Activated T-helper 1 cell treated with anti-CD3 and anti-CD28 coated beads, Interleukin-2, amount 50 U/mL, for 16 hours (primary cell): ENCODE data around the gene APP.

Source experiments
- DNase-seq, 2 donors: peaks; one replicate each; pipeline ENCODE4 v3.0.0-alpha.2; 2020; ENCODE audit warnings: low read depth in 1 of 2, low spot score in 1 of 2

The APP gene

DNA sequence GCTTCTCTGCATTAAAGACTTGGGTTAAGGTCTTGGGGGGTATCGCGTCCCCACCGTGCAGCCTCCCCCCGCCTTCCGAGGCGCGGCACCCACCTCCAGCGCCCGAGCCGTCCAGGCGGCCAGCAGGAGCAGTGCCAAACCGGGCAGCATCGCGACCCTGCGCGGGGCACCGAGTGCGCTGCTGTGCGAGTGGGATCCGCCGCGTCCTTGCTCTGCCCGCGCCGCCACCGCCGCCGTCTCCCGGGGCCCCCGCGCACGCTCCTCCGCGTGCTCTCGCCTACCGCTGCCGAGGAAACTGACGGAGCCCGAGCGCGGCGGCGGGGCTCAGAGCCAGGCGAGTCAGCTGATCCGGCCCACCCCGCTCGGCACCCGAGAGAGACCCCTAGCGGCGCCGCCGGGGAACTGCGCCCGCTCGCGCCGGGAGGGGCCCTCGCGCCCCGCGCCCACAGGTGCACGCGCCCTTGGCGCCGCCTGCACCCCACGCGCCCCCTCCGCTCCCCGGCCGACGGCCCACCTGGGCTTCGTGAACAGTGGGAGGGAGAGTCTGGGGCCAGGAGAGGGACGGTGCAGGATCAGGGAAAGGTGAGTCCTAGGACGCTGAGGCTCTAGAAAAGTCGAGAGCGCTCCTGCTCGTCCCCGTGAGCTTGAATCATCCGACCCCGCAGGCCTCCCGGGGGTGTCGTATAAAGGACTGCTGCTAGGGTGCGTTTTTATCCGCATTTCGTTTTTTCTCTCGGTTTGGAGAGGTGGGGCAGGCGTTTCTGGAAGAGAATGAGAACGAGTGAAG lies at the start of gene APP:
TSS of gene APP (minus strand) at position 300 of the 787 bp plus-strand sequence. CDS start at position 150, 150 bp downstream.
- peak; percentile 75 to 83 for DNase-seq

DNA sequence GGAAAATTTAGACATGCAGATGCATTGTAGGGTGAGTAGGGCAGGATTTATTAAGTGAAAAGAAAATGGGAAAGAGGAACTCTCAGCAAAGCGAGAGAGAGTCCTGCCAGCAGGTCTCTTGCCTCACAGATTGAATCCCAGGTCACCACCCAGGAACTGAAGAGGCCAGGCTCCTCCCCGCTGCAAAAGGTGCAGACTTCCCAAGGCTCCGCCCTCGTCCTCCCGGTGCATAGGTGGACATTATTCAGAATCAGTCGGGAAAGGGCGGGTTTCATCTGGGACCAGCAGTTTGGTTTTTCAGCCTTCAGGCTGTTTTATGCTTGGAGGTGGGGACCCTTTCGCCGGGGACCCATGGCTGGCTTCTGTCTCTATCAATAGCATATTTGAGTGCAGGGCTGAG lies 41.6 kb upstream of the APP start:
- no peak for DNase-seq

DNA sequence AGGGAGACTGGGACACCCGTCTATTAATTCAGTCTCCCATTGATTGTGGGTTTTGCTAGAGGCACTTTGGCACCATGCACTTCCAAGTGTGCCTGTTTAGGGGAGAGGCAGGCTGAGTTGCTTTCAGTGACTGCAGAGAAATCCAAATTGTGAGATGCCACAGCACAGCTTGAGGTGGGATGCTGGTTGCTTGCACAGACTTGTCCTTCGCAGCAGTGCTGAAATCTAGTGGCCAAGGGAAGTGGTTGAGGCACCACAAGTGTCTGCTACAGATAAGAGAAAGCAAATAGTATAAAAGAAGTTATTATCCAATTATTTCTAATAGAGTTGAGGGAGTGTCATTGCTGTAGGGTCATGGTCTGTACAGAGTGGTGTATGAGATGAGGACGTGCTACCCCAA lies 40.0 kb upstream of the APP start:
- no peak for DNase-seq

DNA sequence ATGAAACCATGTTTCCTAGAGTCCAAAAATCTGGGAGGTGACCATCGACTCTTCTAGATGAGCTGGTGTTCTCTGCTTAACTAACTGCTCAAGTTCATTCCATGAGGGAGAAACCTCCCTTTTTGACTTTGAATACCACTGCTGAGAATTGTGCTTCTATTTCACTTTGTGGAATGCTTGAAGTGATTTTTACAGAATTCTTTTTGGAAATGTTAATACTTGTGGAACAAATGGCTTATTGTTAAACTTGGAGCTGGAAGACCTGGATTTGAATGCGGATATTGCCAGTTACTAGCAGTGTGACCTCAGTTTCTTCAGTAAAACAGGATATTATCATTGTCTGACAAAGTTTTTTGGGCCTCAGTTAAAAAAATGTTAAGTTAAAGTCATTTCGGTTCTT lies 36.5 kb upstream of the APP start:
- no peak for DNase-seq

- no peak for DNase-seq
Observed at GRCh38 chr21:26199456-26199855, 28.9 kb upstream of the APP start.

DNA sequence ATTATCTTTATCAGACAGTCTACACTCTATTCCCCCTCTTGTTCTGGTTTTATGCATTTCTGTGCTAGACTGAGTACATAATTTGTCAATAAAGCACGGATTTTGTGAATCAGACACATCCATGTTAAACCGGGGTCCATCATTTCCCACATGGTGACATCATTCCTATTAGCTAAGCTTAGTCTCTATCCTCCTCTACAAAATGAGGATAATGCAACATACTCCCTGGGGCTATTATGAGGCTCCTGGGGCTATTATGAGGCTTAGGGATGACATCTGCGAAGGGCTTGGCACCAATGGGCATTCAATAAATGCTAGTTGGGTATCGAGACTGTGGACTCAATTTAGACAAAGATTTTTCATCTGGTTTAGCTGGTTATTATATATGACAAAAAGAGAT lies 25.1 kb upstream of the APP start:
- no peak for DNase-seq

DNA sequence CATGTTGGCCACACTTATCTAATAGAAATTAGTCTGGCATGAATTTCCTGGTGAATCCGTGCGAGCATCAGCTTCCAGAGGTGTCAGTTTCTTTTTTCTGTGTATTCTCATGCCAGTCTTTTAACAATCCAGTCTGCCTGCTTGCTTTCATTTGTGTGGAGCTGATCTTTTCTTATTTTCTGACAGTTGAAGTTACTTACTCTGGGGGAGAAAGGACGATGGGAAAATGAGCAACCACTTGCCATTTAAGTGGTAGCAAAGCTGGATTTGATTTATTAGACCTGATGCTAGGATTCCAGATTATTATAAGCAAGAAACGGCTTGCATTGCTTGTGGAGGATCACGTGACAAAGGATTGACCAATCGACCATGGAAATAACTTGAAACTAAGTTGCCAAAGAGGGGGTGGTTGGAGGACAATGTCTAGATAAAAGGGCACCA lies 24.3 kb upstream of the APP start:
- DNase-seq: no peak

DNA sequence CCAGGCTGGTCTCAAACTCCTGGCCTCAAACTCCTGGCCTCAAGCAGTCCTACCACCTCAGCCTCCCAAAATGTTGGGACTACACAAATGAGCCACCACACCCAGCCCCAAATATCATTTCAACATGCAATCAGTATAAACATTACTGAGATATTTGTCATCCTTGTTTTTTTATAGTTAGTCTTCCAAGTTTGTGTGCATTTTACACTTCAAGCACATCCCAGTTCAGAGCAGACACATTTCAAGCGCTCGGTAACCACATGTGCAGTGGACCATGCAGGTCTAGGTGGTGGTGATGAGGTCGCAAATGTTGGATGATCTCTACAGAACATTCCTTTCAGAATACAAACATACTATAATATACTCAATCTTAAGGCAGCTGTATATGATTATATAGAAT lies 23.8 kb upstream of the APP start:
- DNase-seq: no peak

- no peak for DNase-seq
Observed at GRCh38 chr21:26191609-26192008, 21.0 kb upstream of the APP start.

- no peak for DNase-seq
Observed at GRCh38 chr21:26188422-26188821, 17.9 kb upstream of the APP start.

DNA sequence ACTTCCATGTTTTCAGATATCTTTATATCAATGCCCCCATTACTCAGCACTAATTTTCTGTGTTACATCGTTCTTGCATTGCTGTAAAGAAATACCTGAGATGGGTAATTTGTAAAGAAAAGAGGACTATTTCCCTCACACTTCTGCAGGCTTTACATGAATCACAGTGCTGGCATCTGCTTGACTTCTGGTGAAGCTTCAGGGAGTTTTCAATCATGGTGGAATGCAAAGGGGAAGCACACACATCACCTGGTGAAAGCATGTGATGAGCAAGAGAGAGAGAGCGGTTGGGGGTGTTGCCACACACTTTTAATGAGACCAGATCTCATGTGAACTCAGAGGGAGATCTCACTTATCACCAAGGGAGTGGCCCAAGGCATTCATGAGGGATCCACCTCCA lies 14.9 kb upstream of the APP start:
- DNase-seq: no peak

- DNase-seq: no peak
Observed at GRCh38 chr21:26185021-26185420, 14.5 kb upstream of the APP start.

GRCh38 chr21:26179501-26179900 lies 8.9 kb upstream of the APP start:
- DNase-seq: no peak

DNA sequence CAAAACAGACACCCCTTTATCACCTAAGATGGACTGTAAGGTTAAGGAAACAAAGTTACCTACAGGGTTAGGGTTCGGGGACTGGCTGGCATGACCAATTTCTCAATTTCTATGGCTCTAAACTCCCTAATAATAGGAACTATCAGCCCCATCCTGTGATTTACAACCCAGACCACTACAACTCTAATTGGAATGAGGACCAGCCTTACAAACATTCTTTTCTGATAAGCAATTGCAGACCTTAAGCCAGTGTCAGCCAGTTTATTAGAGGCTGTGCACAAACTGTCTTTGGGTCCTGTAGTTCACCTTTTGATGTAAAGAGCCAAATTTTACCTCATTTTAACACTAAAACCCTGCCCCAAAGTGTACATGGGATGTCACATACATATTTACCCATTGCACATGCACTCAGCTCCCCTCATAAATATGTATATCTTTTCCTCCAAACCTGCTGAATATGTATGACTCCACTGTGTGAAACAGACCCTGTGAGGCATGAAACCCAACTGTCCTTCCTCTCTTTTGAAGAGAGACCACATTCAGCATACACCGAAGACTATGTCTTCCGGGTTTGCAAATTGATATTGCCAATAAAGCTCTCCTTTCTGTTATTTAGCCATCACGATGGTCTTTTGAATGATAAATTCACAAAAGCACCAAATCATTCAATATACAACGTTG lies 7.3 kb upstream of the APP start:
- DNase-seq: no peak

DNA sequence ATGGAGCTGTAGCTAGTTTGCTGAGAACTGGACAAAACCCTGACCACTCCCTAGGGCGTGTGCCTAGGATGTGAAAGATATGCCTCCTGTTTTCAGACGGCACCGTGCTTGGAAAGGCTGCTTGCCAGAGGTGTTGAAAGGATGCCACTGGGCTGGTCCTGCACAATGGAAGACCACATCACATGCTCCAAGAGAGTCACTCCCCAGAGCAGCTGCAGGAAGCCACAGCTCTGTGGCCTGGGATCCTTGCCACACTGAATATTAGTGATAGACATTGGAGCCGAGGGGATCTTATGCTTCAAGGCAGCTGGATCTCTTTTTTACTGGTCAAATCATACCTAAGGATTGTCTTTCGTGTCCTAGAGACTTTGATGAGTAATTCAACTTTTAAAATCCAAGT lies 6.6 kb upstream of the APP start:
- DNase-seq: no peak

DNA sequence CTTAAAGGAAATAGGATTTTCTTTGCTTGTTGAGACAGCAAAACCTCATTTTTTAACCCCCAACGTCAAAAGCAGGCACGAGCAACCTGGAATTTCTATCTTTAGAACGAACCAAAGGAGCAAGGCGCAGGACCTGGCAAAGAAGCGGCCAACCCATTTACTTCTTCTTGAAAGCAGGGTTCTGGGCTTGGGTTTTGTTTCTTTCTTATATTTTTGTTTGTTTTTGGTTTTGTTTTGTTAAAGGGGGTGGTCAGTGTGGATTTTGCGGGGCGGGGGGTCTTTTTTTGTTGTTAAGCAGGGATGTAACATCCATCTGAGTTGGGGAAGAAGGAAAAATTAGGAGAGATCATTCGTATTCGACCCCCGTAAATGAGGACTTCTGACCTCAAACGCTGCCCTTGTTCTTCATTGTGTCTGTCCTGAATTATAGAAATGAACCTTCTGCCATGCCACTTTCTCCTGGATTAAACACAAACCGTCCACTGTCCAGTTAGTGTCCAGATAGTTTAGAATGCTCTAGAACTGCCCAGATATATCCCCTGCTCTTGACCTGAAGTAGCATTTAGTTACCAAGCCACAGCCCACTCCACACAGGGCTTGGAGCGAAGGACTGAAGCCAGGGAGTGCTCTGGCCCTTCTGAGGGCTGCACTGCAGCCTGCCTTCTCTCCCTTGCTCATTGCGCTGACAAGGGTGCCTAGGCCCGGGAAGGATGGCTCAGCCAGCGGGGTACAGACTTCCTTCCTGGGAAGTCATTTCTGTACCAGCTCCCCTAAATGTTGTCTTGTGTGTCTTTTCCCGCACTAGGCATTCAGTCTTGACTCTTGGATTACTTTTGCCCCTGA lies 909 bp upstream of the APP start:
- DNase-seq: no peak

DNA sequence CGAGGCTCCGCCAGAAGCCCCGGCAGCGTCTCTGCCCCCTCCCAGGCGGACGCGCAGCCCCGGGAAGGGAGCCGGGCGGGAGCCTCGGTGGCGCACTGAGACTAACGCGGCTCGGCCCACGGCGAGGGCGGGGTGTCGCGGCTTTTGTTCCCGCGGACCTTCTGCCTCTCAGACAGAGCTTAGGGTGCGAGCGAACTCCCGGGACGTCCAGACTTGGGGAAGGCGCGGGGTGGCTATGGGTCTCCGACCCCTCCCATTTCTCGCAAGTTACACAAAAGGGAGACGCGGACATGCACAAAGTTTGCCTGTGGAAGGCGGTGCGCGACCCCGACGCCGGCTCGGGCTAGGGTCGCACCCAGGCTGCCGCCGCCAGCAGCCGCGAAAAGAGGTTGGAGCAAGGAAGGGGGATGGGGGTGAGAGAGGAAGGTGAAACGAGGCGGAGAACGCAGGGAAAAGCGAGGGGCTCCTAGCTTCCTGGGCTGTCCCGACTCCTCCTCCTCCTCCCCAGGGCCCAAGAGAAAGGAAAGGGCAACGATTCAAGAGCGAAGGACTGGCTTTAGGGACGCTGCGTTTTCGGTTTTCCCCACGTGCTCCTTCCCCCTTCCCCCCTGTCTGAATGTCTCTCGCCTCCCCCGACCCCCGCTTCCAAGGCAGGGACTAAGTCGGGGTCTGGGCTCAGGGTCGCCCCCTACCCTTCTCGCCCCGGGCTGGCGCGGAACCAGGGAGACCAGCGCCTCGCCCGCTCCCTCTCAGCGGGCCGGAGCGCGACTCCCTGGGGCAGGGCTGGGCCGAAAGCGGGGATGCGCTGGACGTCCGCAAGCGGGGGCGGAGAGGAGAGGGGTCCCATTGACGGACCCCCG lies 729 bp downstream of the APP start:
- DNase-seq: peak; percentile 20

- DNase-seq: peak in 1 of 2 donors; percentile 11
Observed at GRCh38 chr21:26169061-26169610, 1.4 kb downstream of the APP start.

- DNase-seq: no peak
Observed at GRCh38 chr21:26168371-26168770, 2.2 kb downstream of the APP start.

- DNase-seq: no peak
Observed at GRCh38 chr21:26167593-26167992, 3.0 kb downstream of the APP start.

- DNase-seq: no peak
Observed at GRCh38 chr21:26165331-26165730, 5.2 kb downstream of the APP start.
